K562 (cell line): ENCODE measurements around the gene SKIC2. TPM values are rescaled to one million over a fixed set of nuclear protein-coding genes. Genes with fewer than 3 reads are reported as not detected.

ENCODE experiments used
- BRF2 ChIP-seq: IDR thresholded peaks from 3 replicates; pipeline ENCODE4 v1.6.1; 2011; ENCODE audit warnings: borderline replicate concordance, mild to moderate bottlenecking; ENCODE audit not compliant: insufficient read length, insufficient read depth
- CC2D1A ChIP-seq: fragments of 450-650 bp; IDR thresholded peaks from 2 replicates; pipeline ENCODE4 v1.6.1; 2017; ENCODE audit warnings: mild to moderate bottlenecking
- CREB3L1 ChIP-seq: fragments of 450-650 bp; IDR thresholded peaks from 2 replicates; pipeline ENCODE4 v1.6.1; 2014; ENCODE audit warnings: low read depth, mild to moderate bottlenecking, moderate library complexity, borderline replicate concordance
- DEAF1 ChIP-seq: fragments of 450-650 bp; formaldehyde crosslinking; IDR thresholded peaks from 2 replicates; pipeline ENCODE4 v1.4.0; 2020; ENCODE audit warnings: mild to moderate bottlenecking, moderate library complexity
- HOXB6 ChIP-seq: fragments of 250-450 bp; sonication (Bioruptor Pico); IDR thresholded peaks from 2 replicates; pipeline ENCODE4 v1.5.1; 2022; ENCODE audit warnings: mild to moderate bottlenecking, borderline replicate concordance
- IRF9 ChIP-seq: fragments of 450-650 bp; IDR thresholded peaks from 2 replicates; pipeline ENCODE4 v1.6.1; 2016; ENCODE audit warnings: missing biosample characterization, missing genetic modification characterization
- KDM5B ChIP-seq: fragments of 200-600 bp; sonication (generic); IDR thresholded peaks from 2 replicates; pipeline ENCODE4 v1.6.1; 2012; ENCODE audit warnings: low read depth, mild to moderate bottlenecking, moderate library complexity, low read length, control low read depth, inconsistent platforms; ENCODE audit not compliant: insufficient replicate concordance
- POLR2H ChIP-seq: IDR thresholded peaks from 2 replicates; pipeline ENCODE4 v1.6.1; 2016; ENCODE audit warnings: missing genetic modification characterization, low read depth, mild to moderate bottlenecking, control low read depth, missing compliant biosample characterization, moderate library complexity
- RUNX1 ChIP-seq: sonication (generic); IDR thresholded peaks from 2 replicates; pipeline ENCODE4 v1.6.1; 2016; ENCODE audit warnings: antibody characterized with exemption, low read depth
- SIRT6 ChIP-seq: IDR thresholded peaks from one replicate; pipeline ENCODE4 v1.6.1; 2012; ENCODE audit warnings: low read depth, mild to moderate bottlenecking, control low read depth, inconsistent platforms, low read length, moderate library complexity
- TEAD1 ChIP-seq, 2 experiments: fragments of 450-650 bp in 1 of 2; sonication (generic) in 1 of 2; formaldehyde crosslinking; IDR thresholded peaks; 2 replicates each; pipeline versions ENCODE4 v1.4.0 to v1.8.0; 2020 to 2022; ENCODE audit warnings: mild to moderate bottlenecking in 2 of 2, missing genetic modification reagents in 1 of 2
- TSHZ1 ChIP-seq: fragments of 250-450 bp; sonication (Bioruptor Pico); IDR thresholded peaks from 2 replicates; pipeline ENCODE4 v1.4.0; 2020; ENCODE audit warnings: mild to moderate bottlenecking, moderate library complexity
- ZFP91 ChIP-seq: sonication (generic); formaldehyde crosslinking; IDR thresholded peaks from 2 replicates; pipeline ENCODE4 v1.8.0; 2022; ENCODE audit warnings: mild to moderate bottlenecking, missing genetic modification reagents
- ZNF121 ChIP-seq: sonication (generic); formaldehyde crosslinking; conservative IDR thresholded peaks from 2 replicates; pipeline ENCODE4 v1.8.0; 2022; ENCODE audit warnings: missing genetic modification reagents
- polyA plus RNA-seq, 8 experiments: library from polyadenylated mRNA; depleted of rRNA in 4 of 8; stranded (reverse) in 5 of 8; unstranded in 3 of 8; fragments of >200 nt; fragmentation: Nextera tagmentation in 2 of 8; fragmentation: Illumina TruSeq in 1 of 8; extraction: Ambion mirVana in 2 of 8; extraction: Trizol in 1 of 8; gene quantifications; 2 replicates each; pipeline versions ENCODE4 v1.2.1 to v1.2.3, GENCODE V29; 2011 to 2014; ENCODE audit warnings: inconsistent platforms in 1 of 8, missing spikeins in 1 of 8
- total RNA-seq, 7 experiments: library from RNA; depleted of rRNA in 6 of 7; stranded (reverse); fragments of >200 nt in 6 of 7; fragmentation: Illumina TruSeq in 2 of 7; extraction: Trizol in 2 of 7; gene quantifications; 2 replicates each; pipeline versions ENCODE4 v1.2.1 to v1.2.3, GENCODE V29; 2011 to 2021; ENCODE audit warnings: low replicate concordance in 1 of 7

Gene SKIC2
- total and polyA plus RNA-seq, 9 of the 15 experiments (the other 6 are each of a cell fraction or from before 2014, with no cell fraction given), result 3.3 to 94.6 (median 38.8) TPM

- TF ChIP-seq TSHZ1 (CRISPR knock-in tag), result peak; percentile 85
- TF ChIP-seq ZFP91 (CRISPR knock-in tag), result no peak
- peak; percentile 44 for TF ChIP-seq KDM5B
- TF ChIP-seq IRF9 (tag), result peak; percentile 92
- TF ChIP-seq RUNX1, result no peak
- TF ChIP-seq TEAD1 (CRISPR knock-in tag; IDR thresholded peaks at IDR 0.05), result peak; percentile 69 to 80; a peak in 3 of 4 replicates
- TF ChIP-seq SIRT6, result no peak
- peak; percentile 95 for TF ChIP-seq CREB3L1
- no peak for TF ChIP-seq BRF2
- TF ChIP-seq CC2D1A, result peak; percentile 73
- 0 out of 2 replicates have a peak, but pooled peaks have one; percentile 36 for TF ChIP-seq HOXB6
- TF ChIP-seq DEAF1, result peak; percentile 50; the same call in 1 of the 2 replicates
- TF ChIP-seq ZNF121 (CRISPR knock-in tag), result no peak
- TF ChIP-seq POLR2H (tag), result no peak; the same call in 1 of the 2 replicates
Measured at GRCh38 chr6:31958741-31959739, at the start of gene SKIC2, which contains the start of gene NELFE (continued).
